Body of pancreas (tissue), 4 donors: ENCODE data around the gene PRR20C.

Experiments
- POLR2A ChIP-seq, 3 donors: fragments of 450-650 bp; IDR thresholded peaks; one replicate each; pipeline ENCODE4 v1.6.1; 2016; ENCODE audit warnings: antibody characterized with exemption in 3 of 3, mild to moderate bottlenecking in 2 of 3
- TF ChIP-seq, protein P1 (sequence below), 7 experiments: fragments of 450-650 bp in 4 of 7; fragments of 200-600 bp in 3 of 7; sonication (generic) in 3 of 7; IDR thresholded peaks; one replicate each; pipeline ENCODE4 v1.5.1; 2016 to 2019; ENCODE audit warnings: antibody characterized with exemption in 7 of 7

DNA sequence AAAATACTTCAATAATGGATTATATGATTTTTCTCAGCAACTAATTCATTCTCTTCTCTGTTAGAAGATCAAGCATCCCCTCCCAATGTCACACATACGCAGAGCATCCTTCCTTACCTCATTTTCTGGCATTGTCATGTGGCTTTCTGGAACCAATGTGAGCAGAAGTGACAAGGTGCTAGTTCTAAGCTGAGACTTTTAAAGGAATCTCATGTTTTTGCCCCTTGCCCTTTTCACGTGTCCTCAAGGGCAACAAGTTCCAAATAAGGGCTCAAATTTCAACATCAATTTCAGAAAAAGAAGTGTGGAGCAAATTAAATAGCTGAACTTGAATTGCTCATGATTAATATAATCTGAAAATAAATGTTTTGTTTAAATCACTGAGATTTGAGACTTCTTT lies 17.8 kb upstream of the PRR20C start:
- TF ChIP-seq, protein P1, sequence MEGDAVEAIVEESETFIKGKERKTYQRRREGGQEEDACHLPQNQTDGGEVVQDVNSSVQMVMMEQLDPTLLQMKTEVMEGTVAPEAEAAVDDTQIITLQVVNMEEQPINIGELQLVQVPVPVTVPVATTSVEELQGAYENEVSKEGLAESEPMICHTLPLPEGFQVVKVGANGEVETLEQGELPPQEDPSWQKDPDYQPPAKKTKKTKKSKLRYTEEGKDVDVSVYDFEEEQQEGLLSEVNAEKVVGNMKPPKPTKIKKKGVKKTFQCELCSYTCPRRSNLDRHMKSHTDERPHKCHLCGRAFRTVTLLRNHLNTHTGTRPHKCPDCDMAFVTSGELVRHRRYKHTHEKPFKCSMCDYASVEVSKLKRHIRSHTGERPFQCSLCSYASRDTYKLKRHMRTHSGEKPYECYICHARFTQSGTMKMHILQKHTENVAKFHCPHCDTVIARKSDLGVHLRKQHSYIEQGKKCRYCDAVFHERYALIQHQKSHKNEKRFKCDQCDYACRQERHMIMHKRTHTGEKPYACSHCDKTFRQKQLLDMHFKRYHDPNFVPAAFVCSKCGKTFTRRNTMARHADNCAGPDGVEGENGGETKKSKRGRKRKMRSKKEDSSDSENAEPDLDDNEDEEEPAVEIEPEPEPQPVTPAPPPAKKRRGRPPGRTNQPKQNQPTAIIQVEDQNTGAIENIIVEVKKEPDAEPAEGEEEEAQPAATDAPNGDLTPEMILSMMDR (IDR thresholded peaks at IDR 0.05): no peak
- no peak for TF ChIP-seq POLR2A (IDR thresholded peaks at IDR 0.05)
